Loucy (cell line): ENCODE data around the gene NDUFA3.

Experiments
- EZH2phosphoT487 ChIP-seq: fragments of 200-600 bp; IDR thresholded peaks from 2 replicates; pipeline ENCODE4 v1.6.1; 2018; ENCODE audit warnings: antibody characterized with exemption, mild to moderate bottlenecking, moderate library complexity, borderline replicate concordance
- TF ChIP-seq, protein P1 (sequence below): fragments of 200-600 bp; sonication (generic); conservative IDR thresholded peaks from 2 replicates; pipeline ENCODE4 v1.5.1; 2014; ENCODE audit warnings: mild to moderate bottlenecking, antibody characterized with exemption, low read length

DNA sequence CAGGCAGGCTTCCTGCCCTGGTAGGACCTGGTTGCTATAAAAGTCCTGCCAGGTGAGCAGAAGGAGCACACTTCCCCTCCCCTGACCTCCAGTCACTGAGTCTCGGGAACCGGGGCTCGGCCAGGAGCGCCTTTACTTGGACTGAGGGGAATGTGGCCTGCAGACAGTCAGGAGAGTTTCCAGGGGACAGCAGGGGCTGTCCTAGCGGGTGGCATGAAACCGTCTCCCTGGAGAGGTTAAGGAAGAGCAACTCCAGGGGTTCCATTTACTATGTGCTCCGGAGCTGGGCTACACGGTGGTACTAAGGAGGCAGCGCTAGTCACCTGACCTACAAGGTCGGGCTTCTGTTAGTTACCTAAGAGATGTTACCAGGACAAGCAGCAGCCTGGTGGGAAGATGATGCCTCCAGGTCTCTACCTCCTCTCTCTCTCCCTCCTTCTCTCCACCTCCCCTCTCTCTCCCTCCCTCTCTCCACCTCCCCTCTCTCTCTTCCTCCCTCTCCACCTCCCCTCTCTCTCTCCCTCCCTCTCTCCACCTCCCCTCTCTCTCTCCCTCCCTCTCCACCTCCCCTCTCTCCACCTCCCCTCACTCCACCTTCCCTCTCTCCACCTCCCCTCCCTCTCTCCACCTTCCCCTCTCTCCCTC lies 30.8 kb downstream of the NDUFA3 start:
- TF ChIP-seq, protein P1, sequence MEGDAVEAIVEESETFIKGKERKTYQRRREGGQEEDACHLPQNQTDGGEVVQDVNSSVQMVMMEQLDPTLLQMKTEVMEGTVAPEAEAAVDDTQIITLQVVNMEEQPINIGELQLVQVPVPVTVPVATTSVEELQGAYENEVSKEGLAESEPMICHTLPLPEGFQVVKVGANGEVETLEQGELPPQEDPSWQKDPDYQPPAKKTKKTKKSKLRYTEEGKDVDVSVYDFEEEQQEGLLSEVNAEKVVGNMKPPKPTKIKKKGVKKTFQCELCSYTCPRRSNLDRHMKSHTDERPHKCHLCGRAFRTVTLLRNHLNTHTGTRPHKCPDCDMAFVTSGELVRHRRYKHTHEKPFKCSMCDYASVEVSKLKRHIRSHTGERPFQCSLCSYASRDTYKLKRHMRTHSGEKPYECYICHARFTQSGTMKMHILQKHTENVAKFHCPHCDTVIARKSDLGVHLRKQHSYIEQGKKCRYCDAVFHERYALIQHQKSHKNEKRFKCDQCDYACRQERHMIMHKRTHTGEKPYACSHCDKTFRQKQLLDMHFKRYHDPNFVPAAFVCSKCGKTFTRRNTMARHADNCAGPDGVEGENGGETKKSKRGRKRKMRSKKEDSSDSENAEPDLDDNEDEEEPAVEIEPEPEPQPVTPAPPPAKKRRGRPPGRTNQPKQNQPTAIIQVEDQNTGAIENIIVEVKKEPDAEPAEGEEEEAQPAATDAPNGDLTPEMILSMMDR, result no peak
- TF ChIP-seq EZH2phosphoT487, result no peak
